Choroid plexus epithelial cell (primary cell): ENCODE data around the gene TMEM170A.
"Not testable (repeated sequence)": the region's sequence is repeated elsewhere in the genome, so short reads cannot be mapped to it uniquely, and the experiment has no call there.

ENCODE experiments used
- DNase-seq: peaks from one replicate; pipeline ENCODE4 v3.0.0-alpha.2; 2010; ENCODE audit warnings: low read depth
- H3K4me3 ChIP-seq: 2 replicates; pipeline ENCODE4 v1.5.1; 2011; ENCODE audit warnings: low read depth, mild to moderate bottlenecking, control low read depth, low read length, moderate library complexity
- CTCF ChIP-seq: conservative IDR thresholded peaks from 2 replicates; pipeline ENCODE4 v1.5.1; 2011; ENCODE audit warnings: low read depth, mild to moderate bottlenecking, control low read depth, inconsistent platforms, low read length, moderate library complexity

Gene TMEM170A

GRCh38 chr16:75464122-75464918 is at the start of gene TMEM170A:
Gene TMEM170A, minus strand, starts transcription at chr16:75464689. Its CDS starts 89 bp downstream, at chr16:75464600.
- peak; percentile 99 for DNase-seq
- TF ChIP-seq CTCF = peak; percentile 97
- H3K4me3 ChIP-seq = peak within 1 kb of the TSS; percentile 91

GRCh38 chr16:75506574-75506973 is 42.1 kb upstream of the TMEM170A start:
- TF ChIP-seq CTCF = no peak
- peak; percentile 93 for DNase-seq
- H3K4me3 ChIP-seq = no peak overlapping the region

- no peak for TF ChIP-seq CTCF
Measured at GRCh38 chr16:75506107-75506506, 41.6 kb upstream of the TMEM170A start.

GRCh38 chr16:75503801-75504200 is 39.3 kb upstream of the TMEM170A start:
- DNase-seq = no peak
- TF ChIP-seq CTCF = no peak
- H3K4me3 ChIP-seq = no peak overlapping the region

More at GRCh38 chr16:75506107-75506506, 41.6 kb upstream of the TMEM170A start:
- peak; percentile 6 for DNase-seq
- H3K4me3 ChIP-seq = no peak overlapping the region

GRCh38 chr16:75502916-75503605 is 38.6 kb upstream of the TMEM170A start:
- no peak overlapping the region for H3K4me3 ChIP-seq
- no peak for DNase-seq
- no peak for TF ChIP-seq CTCF

- H3K4me3 ChIP-seq = not testable (repeated sequence)
- peak; percentile 82 for DNase-seq
Measured at GRCh38 chr16:75501820-75502219, 37.3 kb upstream of the TMEM170A start.

GRCh38 chr16:75501359-75501758 is 36.9 kb upstream of the TMEM170A start:
- no peak for DNase-seq
- TF ChIP-seq CTCF = no peak
- H3K4me3 ChIP-seq = no peak overlapping the region

- not testable (repeated sequence) for DNase-seq
Measured at GRCh38 chr16:75498605-75499322, 34.3 kb upstream of the TMEM170A start.

More at GRCh38 chr16:75498605-75499322, 34.3 kb upstream of the TMEM170A start:
- H3K4me3 ChIP-seq = not testable (repeated sequence)
